ENCODE results near the gene PSG1.
"Not testable (repeated sequence)": the region's sequence is repeated elsewhere in the genome, so short reads cannot be mapped to it uniquely, and the experiment has no call there.

The PSG1 gene

GRCh38 chr19:42879613-42880012 is at the start of gene PSG1:
TSS of gene PSG1 (minus strand) at chr19:42879713. CDS start at chr19:42879581, 132 bp downstream.
- DNase-seq (ENCODE audit: low read depth, low spot score) = no peak

- DNase-seq (ENCODE audit: low read depth, low spot score) = no peak
Observed at GRCh38 chr19:42928896-42929295, 49.4 kb upstream of the PSG1 start.

- no peak for DNase-seq (ENCODE audit: low read depth, low spot score)
Observed at GRCh38 chr19:42926781-42927180, 47.3 kb upstream of the PSG1 start.

- not testable (repeated sequence) for DNase-seq (ENCODE audit: low read depth, low spot score)
Observed at GRCh38 chr19:42923106-42923505, 43.6 kb upstream of the PSG1 start.

- DNase-seq (ENCODE audit: low read depth, low spot score) = not testable (repeated sequence)
Observed at GRCh38 chr19:42920971-42921370, 41.5 kb upstream of the PSG1 start.

- no peak for DNase-seq (ENCODE audit: low read depth, low spot score)
Observed at GRCh38 chr19:42919757-42920079, 40.2 kb upstream of the PSG1 start.

- DNase-seq (ENCODE audit: low read depth, low spot score) = not testable (repeated sequence)
Observed at GRCh38 chr19:42919070-42919756, 39.7 kb upstream of the PSG1 start.

- DNase-seq (ENCODE audit: low read depth, low spot score) = not testable (repeated sequence)
Observed at GRCh38 chr19:42918377-42919069, 39.0 kb upstream of the PSG1 start.

- DNase-seq (ENCODE audit: low read depth, low spot score) = not testable (repeated sequence)
Observed at GRCh38 chr19:42917634-42918033, 38.1 kb upstream of the PSG1 start, which contains the start of gene PSG6. TSS of gene PSG6 (minus strand) at chr19:42917894. CDS start at chr19:42917792, 102 bp downstream.

GRCh38 chr19:42916931-42917330 is 37.4 kb upstream of the PSG1 start:
- not testable (repeated sequence) for DNase-seq (ENCODE audit: low read depth, low spot score)

GRCh38 chr19:42913516-42913915 is 34.0 kb upstream of the PSG1 start:
- DNase-seq (ENCODE audit: low read depth, low spot score) = not testable (repeated sequence)

- DNase-seq (ENCODE audit: low read depth, low spot score) = not testable (repeated sequence)
Observed at GRCh38 chr19:42912941-42913340, 33.4 kb upstream of the PSG1 start.

- not testable (repeated sequence) for DNase-seq (ENCODE audit: low read depth, low spot score)
Observed at GRCh38 chr19:42911731-42912130, 32.2 kb upstream of the PSG1 start.

GRCh38 chr19:42906162-42906561 is 26.6 kb upstream of the PSG1 start:
- not testable (repeated sequence) for DNase-seq (ENCODE audit: low read depth, low spot score)

GRCh38 chr19:42900561-42900960 is 21.0 kb upstream of the PSG1 start:
- DNase-seq (ENCODE audit: low read depth, low spot score) = peak; percentile 54

- not testable (repeated sequence) for DNase-seq (ENCODE audit: low read depth, low spot score)
Observed at GRCh38 chr19:42899674-42900073, 20.2 kb upstream of the PSG1 start.

- not testable (repeated sequence) for DNase-seq (ENCODE audit: low read depth, low spot score)
Observed at GRCh38 chr19:42899110-42899509, 19.6 kb upstream of the PSG1 start.

- not testable (repeated sequence) for DNase-seq (ENCODE audit: low read depth, low spot score)
Observed at GRCh38 chr19:42898656-42899055, 19.1 kb upstream of the PSG1 start.

- not testable (repeated sequence) for DNase-seq (ENCODE audit: low read depth, low spot score)
Observed at GRCh38 chr19:42897729-42898128, 18.2 kb upstream of the PSG1 start.

- not testable (repeated sequence) for DNase-seq (ENCODE audit: low read depth, low spot score)
Observed at GRCh38 chr19:42890446-42890845, 10.9 kb upstream of the PSG1 start.

GRCh38 chr19:42887876-42888445 is 8.4 kb upstream of the PSG1 start:
- not testable (repeated sequence) for DNase-seq (ENCODE audit: low read depth, low spot score)

- DNase-seq (ENCODE audit: low read depth, low spot score) = not testable (repeated sequence)
Observed at GRCh38 chr19:42882730-42883129, 3.2 kb upstream of the PSG1 start.

GRCh38 chr19:42882010-42882409 is 2.5 kb upstream of the PSG1 start:
- not testable (repeated sequence) for DNase-seq (ENCODE audit: low read depth, low spot score)
